Fibroblast of mammary gland (primary cell): ENCODE measurements around the gene AKAP13.

Source experiments
- DNase-seq: peaks from one replicate; pipeline ENCODE4 v3.0.0-alpha.2; 2010; ENCODE audit warnings: low read depth
- H3K4me3 ChIP-seq: 2 replicates; pipeline ENCODE4 v1.5.1; 2011; ENCODE audit warnings: low read depth, mild to moderate bottlenecking, low read length, moderate library complexity; ENCODE audit not compliant: control insufficient read depth
- TF ChIP-seq, protein P1 (sequence below): conservative IDR thresholded peaks from 2 replicates; pipeline ENCODE4 v1.5.1; 2011; ENCODE audit warnings: low read depth, low read length, inconsistent platforms; ENCODE audit not compliant: control insufficient read depth, insufficient read depth

The AKAP13 gene

DNA sequence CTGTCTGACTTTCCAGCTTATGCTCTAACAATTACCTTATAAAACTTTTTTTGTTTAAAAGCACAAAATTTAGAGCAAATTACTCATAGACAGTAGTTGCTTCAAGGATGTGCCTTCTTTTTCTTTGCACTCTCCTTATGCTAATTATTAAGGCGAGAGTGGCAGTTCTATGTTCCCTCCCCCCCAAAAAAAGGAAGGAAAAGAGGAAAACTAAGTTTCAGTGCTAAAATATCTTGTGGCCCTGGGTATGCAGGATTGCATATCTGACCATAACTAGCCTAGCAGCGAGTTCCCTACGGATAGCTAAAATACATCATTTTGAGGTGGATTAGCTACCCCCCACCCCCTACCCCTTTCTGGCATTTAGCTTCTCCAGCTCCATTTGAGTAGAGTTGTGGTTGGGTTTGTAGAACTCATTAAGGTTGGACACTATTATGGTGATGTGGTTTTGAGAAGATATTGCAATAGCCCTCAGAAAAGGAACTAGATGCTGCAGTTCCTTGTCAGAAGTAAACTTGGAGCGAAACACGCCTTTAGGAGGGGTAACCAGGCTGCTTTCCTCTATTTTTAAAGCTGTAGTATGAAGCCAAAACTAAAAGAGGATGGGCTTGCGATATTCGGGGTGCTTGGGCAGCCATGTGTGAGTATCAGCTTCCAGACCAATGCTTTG lies 174.6 kb downstream of the AKAP13 start:
- TF ChIP-seq, protein P1, sequence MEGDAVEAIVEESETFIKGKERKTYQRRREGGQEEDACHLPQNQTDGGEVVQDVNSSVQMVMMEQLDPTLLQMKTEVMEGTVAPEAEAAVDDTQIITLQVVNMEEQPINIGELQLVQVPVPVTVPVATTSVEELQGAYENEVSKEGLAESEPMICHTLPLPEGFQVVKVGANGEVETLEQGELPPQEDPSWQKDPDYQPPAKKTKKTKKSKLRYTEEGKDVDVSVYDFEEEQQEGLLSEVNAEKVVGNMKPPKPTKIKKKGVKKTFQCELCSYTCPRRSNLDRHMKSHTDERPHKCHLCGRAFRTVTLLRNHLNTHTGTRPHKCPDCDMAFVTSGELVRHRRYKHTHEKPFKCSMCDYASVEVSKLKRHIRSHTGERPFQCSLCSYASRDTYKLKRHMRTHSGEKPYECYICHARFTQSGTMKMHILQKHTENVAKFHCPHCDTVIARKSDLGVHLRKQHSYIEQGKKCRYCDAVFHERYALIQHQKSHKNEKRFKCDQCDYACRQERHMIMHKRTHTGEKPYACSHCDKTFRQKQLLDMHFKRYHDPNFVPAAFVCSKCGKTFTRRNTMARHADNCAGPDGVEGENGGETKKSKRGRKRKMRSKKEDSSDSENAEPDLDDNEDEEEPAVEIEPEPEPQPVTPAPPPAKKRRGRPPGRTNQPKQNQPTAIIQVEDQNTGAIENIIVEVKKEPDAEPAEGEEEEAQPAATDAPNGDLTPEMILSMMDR = no peak
- no peak for DNase-seq
- no peak overlapping the region for H3K4me3 ChIP-seq

DNA sequence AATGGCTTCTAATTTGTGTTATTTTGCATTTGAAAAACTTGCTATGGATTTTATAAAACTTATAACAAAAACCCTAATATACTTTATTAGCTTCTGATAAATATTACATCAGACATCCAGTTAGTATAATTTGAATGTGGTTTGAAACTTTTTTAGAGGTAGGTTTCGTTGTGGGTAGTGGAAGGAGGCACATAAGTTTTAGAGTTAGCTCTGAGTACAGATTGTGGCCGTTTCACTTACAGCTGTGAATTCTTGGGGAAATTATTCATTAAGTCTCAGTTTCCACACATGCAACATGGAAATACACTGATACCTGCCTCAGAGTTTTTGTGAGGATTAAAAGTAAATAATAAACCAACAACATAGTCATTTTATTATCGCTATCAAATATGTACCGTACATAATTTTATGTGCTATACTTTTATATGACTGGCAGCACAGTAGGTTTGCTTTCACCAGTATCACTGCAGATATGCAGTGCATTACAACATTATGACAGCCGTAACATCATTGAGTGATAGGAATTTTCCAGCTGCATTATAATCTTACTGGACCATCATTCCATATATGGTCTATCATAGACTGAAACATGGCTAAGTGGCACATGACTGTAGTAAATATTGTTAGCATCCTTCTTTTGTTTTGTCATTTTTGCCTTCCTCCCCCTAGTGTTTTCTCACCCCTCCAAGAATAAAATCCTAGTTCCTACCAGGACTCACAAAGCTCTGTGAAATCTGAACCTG lies 175.6 kb downstream of the AKAP13 start:
- H3K4me3 ChIP-seq = no peak overlapping the region
- TF ChIP-seq, protein P1 = no peak
- DNase-seq = no peak

DNA sequence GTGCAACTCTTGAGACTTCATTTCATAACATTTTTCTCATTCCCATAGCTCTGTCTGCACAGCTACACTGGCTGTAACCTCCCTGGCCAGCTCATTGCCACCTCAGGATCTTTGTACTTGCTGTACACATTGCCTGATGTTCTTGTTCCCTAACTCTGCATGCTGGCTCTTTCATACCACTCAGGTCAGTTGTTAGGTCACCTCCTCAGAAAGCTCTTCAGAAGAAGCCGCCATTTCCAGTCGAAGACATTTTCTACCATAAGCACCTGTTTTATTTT lies 176.2 kb downstream of the AKAP13 start:
- TF ChIP-seq, protein P1 = no peak
- H3K4me3 ChIP-seq = no peak overlapping the region
- no peak for DNase-seq

DNA sequence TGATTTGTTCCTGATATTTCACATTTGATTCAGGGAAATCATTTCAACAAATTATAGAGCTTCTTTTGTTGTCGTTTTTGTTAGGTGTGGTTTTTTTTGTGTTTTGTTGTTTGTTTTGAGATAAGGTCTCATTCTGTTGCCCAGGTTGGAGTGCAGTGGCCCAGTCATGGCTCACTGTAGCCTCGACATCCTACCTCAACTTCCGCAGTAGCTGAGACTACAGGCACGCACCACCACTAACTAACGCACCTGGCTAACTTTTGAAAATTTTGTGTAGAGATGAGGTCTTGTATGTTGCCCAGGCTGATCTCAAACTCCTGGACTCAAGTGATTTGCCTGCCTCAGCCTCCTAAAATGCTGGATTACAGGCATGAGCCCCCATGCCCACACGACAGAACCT lies 177.0 kb downstream of the AKAP13 start:
- TF ChIP-seq, protein P1 = no peak
- no peak for DNase-seq
- H3K4me3 ChIP-seq = no peak overlapping the region

DNA sequence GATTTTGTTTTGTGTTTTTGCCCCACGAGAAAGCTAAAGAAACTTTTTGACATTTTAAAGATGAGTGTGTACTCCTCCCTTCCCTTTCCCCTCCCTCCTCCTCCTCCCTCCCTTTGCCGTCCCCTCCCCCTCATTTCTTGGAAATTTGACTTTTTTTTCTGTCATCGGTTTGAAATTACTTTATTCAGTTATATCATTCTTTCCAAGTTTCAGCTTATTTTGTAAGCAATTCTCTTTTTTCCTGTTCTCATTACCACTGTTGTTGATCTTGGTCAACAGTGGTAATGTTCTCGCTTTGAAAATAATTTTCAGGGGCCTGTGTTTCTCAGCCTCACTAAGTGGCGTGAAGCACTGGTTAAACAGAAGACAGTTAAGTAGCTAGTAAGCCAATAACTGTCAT lies 178.4 kb downstream of the AKAP13 start:
- DNase-seq = no peak

DNA sequence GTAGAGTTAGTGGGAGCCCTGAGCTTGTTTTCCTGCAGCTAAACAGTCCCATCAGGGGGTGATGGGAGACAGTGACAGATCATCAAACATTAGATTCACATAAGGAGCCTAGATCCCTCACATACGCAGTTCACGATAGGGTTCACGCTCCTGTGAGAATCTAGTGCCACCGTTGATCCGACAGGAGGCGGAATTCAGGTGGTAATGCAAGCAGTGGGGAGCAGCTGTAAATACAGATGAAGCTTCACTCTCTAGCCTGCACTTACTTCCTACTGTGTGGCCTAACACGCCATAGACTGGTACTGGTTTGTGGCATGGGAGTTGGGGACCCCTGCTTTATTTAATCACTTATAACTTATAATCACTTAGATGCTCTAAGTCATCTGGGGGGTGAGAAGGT lies 179.1 kb downstream of the AKAP13 start:
- no peak for DNase-seq
- TF ChIP-seq, protein P1 = no peak
- no peak overlapping the region for H3K4me3 ChIP-seq

More for the DNA sequence above, 178.4 kb downstream of the AKAP13 start:
- TF ChIP-seq, protein P1 = no peak
- no peak overlapping the region for H3K4me3 ChIP-seq

DNA sequence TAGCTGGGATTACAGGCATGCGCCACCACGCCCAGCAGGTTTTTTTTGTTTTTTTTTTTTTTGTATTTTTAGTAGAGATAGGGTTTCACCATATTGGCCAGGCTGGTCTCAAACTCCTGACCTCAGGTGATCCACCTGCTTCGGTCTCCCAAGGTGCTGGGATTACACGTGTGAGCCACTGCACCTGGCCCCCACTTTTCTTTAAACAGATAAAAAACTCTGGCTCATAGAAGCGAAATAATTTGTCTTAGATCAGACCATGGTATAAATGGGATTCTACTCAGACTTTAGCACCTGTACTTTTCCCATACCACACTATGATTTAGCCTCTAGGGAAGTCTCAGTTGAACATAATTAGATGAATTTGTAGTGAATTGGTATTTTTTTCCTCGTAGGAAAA lies 182.4 kb downstream of the AKAP13 start:
- DNase-seq = no peak

More for the DNA sequence above, 182.4 kb downstream of the AKAP13 start:
- TF ChIP-seq, protein P1 = no peak
- no peak overlapping the region for H3K4me3 ChIP-seq
